ENCODE results near the gene BMP2K.
"Not testable (repeated sequence)": the region's sequence is repeated elsewhere in the genome, so short reads cannot be mapped to it uniquely, and the experiment has no call there.

The BMP2K gene

GRCh38 chr4:78868712-78869111 is 92.6 kb downstream of the BMP2K start:
- not testable (repeated sequence) for DNase-seq

DNA sequence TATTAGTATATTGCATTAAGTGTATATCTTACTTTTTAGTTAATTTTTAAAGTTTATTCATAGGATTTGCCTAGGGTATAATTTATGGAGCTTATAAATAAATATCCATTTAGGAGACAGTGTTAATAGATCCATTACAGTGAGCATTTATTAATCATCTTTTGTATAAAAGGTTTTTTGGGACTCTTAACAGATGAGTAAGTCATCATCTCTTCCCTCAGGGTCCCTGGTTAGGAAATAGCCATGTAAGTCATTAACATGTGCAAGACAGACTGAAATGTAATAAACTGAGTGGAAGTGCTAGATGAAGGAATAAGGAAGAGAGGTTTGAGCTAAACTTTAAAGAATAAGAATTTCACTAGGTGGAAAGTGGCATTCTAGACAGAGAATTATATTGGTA is 93.9 kb downstream of the BMP2K start:
- DNase-seq, result no peak

GRCh38 chr4:78876568-78877320 is 100.6 kb downstream of the BMP2K start:
- DNase-seq, result no peak

DNA sequence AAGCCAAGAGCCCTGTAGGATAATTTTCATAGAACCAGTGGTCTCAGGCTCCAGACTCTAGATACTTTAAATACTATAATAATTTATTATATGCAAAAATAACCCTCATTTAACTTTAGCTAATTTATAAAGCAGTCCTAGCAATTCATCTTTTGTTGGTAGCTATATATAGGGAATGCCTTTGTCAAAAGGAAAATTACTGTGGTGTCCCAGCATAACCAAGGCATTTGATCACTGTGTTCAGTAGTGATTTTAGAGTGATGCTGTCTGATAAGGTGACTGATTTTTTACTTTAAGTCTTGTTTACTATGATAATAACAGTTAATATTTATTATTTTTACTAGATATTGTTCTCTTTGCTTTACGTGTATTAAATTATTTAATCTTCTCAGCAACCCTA is 101.9 kb downstream of the BMP2K start:
- no peak for DNase-seq

DNA sequence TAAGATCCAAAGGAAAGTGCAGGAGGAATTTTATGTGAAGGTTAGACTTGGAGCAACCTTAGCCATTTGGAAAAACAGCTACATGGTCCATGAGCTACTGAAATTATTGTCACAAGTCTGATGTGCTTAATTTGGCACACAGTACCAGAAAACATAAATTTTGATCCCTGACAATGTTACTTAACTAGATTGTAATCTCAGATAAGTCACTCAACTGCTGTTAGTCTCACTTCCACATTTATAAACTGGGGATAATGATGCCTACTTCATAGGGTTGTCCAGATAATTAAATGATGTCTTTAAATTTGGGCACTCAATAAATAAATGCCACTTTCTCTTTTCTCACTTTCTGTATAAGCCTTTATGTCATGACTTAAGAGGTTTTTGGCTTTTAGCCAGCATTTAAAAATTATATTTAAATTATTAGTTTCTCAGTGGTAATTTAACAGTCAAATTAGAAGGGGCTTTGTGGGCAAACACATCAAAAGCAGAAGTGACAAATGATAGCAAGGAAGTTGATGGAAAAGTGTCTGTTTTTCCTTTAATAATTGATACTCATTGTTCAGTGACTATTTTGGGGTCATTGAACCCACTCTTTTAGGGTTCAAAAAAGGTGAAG is 104.8 kb downstream of the BMP2K start:
- DNase-seq, result peak; percentile 16

- no peak for DNase-seq
Measured at GRCh38 chr4:78885598-78885997, 109.4 kb downstream of the BMP2K start.

DNA sequence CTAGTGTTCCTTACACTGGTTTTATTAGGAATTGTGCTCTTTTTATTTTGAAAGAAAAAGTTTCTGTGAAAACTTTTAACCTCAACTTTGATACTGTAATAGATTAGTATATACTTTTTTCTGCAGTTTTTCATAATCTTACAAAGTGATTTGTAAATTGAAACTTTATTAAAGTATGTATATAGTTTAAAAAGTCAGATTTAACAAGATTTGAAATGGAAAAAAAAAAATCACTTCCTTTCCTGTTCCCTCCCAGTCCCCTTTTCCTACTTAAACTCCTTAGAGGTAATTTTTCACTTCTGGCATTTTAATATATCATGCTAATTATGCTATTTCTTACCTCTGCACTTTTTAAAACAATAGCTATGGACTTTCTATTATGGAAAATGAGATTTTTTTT is 113.8 kb downstream of the BMP2K start:
- no peak for DNase-seq

DNA sequence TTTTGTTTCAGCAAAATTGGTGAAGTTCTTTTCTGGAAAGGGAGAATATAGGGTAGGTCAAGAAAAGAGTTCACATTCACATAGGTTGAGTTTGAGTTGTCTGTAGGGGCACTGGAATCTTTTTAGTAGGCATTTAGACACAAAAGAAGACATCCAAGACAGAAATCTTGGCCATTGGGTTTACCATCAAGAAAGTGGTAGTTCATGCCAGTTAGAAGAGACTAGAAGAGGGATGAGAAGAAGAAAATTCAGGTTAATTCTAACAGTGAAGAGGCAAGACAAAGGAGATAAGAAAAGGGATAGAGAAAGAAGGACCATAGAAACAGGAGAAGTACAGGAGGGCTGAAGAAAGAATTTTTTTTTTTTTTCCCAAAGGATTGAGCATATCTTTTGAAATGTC is 123.2 kb downstream of the BMP2K start:
- no peak for DNase-seq

DNA sequence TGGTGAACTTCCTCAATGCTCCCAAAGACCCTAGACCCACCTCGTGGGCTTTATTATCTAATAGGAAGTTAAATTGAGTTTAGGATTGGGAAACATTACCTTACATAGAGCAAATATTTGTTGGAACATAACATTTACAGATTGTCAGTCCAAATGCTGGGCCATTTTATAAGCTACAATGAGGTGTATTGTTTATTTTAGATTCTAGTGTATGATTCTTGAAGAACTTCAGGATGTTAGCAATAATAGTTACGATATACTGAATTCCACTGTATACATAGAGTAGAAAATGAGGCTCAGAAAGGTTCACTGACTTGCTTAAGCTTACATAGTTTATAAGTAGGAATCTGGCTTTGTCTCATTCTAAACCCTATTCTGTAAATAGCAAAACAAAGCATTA is 125.7 kb downstream of the BMP2K start:
- DNase-seq, result no peak

DNA sequence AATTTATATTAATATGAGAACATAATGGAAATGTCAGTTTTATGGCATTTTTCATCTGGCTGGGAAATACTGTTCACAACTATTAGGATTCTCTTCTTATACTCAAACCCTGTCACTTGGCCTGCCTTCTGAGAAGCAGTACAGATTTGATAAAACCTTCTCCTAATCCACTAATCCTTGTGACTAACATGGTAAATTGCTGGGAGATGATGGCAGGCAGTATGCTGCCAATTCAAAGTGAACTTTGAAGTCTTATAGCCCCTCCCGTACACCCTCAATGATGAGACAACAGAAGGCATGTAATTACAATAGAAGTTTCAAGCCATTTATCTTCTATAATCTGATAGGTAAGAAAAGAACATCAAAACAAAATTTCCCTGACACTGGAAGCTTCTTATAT is 126.1 kb downstream of the BMP2K start:
- no peak for DNase-seq

DNA sequence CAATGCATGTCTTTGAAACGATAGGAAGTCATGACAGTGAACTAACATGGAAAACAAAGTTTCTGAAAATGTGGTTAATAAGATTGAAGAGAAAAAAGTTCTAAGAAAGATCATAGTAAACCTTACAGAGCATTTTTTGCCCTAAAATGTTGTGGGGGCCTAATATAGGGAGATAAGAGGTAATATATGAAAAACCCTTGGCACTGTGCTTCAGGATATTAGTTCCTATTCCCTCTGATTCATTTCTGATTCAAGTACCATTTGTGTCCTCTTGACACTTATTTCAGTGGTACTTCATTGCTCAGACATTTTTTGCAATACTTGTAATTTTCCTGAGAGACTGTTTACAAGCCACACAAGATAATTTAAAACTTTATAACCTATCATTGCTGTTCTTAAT is 128.0 kb downstream of the BMP2K start:
- no peak for DNase-seq

- DNase-seq, result no peak
Measured at GRCh38 chr4:78907638-78908037, 131.5 kb downstream of the BMP2K start.

DNA sequence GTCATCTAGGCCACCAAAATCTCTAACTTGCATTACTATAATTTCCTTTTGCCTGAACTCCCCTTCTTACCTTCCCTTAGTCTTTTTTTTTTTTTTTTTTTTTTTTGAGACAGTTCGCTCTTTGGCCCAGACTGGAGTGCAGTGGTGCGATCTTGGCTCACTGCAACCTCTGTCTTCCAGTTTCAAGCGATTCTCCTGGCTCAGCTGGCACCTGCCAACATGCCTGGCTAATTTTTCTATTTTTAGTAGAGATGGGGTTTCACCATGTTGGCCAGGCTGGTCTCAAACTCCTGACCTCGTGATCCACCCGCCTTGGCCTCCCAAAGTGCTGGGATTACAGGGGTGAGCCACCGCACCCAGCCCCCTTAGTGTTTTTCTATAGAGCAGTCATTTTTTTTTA is 132.8 kb downstream of the BMP2K start:
- not testable (repeated sequence) for DNase-seq

DNA sequence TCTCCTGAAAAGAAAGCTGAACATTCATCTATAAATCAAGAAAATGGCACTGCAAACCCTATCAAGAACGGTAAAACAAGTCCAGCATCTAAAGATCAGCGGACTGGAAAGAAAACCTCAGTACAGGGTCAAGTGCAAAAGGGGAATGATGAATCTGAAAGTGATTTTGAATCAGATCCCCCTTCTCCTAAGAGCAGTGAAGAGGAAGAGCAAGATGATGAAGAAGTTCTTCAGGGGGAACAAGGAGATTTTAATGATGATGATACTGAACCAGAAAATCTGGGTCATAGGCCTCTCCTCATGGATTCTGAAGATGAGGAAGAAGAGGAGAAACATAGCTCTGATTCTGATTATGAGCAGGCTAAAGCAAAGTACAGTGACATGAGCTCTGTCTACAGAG is 134.5 kb downstream of the BMP2K start:
- DNase-seq, result no peak

- DNase-seq, result no peak
Measured at GRCh38 chr4:78922207-78922606, 146.1 kb downstream of the BMP2K start.

DNA sequence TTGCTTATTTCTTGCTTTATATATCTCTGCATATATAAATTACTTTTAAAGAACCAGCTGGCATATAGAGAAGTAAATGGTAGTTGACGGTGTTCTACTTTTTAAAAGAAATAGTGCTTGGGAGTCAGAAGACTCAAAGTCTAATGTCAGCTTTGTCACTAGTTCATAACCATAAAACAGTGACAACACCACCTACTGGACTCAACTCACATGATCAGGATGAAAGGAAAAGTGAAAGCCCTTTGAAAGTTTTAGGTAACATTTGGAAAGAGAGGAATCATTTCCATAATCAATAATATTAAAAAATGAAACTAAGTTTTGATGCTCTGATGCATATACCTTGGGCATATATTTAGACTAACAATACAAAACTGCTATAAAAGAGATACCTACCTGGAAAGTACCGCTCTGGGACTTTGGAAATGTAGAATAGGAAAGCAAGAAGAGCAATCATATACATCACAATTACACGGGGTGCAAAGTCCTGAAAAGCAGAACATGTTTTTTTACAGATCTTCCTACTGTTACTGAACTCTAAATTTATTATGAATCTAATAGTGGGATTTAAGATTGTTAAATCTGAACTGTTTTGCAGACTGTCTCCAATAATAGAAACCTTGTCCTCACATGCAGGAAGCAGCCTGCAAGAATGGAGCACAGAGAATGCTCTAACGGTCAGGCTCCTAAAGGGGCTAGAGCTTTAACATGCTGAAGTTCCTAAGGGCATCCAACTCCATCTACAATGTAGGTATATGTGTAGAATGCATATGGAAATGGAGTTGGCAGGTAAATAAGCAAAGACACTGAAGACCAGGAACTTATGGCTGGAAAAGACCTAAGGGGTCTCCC is 147.5 kb downstream of the BMP2K start:
- no peak for DNase-seq

GRCh38 chr4:78926826-78927225 is 150.7 kb downstream of the BMP2K start:
- DNase-seq, result no peak

- DNase-seq, result no peak
Measured at GRCh38 chr4:78928835-78929234, 152.7 kb downstream of the BMP2K start.

GRCh38 chr4:78930016-78930629 is 154.0 kb downstream of the BMP2K start:
- DNase-seq, result no peak

DNA sequence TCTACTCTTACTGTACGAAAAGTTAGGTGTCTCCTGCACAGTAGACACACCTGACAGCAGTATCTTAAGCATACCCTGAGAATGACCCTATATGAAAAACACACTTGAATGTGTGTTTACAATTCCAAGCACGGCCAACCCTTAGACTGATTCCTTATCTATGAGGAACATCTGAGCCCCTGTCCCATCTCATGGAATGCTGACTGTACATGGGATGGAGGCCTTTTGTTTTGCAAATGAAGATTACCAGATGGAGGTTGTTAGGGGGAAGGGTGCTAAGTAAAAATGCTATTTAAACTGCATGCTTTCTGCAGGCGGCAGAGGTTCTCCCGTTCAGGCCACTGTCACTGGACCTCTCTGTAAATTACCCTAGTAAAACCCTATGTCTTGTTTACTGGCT is 160.8 kb downstream of the BMP2K start:
- no peak for DNase-seq

- no peak for DNase-seq
Measured at GRCh38 chr4:78937837-78938236, 161.7 kb downstream of the BMP2K start.

GRCh38 chr4:78938474-78938867 is 162.3 kb downstream of the BMP2K start:
- DNase-seq, result no peak

DNA sequence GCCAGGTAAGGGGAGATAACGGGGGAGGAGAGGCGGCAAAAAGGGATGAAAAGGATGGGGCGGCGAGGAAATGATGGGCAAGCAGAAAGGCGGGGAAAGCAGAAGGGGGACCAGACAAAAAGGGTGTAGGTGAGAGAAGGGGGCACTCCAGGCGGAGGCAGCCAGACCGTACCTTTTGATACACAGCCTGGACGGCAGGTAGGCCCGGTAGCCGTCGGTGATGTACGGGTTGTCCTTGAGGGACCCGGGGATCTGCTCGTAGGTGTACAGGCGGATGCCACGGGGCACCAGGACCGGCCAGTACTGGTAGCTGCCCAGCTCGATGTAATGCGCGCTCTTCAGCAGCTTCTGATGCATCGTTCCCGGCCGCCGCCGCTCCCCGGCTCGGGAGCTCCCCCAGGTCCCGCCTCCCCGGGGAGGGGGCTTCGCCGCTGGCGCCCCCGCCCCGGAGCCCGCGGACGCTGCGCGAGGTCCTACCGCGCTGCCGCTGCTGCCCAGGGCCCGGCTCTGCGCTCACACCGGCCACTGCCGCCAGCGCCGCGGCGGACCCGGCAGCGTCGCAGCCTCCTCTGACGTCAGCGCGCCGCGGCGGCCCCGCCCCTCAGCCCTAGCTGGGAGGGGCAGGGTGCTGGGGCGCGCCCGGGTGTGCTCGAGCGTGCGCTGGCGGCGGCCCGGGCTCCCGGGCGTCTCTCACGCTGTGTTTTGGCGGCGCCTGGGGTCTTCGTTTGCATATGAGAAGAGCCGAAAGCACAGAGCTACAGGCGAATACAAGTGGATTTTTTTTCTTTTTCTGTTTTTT is 162.9 kb downstream of the BMP2K start, which contains the start of gene PAQR3:
PAQR3 (minus strand) TSS at position 571 of the 799 bp plus-strand sequence; CDS start at position 357, 214 bp downstream.
- DNase-seq, result peak; percentile 63

Data from NCI-H526 treated with DMSO at 0.1 percent for 48 hours (cell line).